GM21529 (cell line): ENCODE measurements around the gene ERP29.
"Not testable (repeated sequence)": the region's sequence is repeated elsewhere in the genome, so short reads cannot be mapped to it uniquely, and the experiment has no call there.

Experiments used
- ATAC-seq: cut with Tn5 transposase; IDR thresholded peaks from one replicate; pipeline ENCODE4 v1.9.1; 2021; ENCODE audit not compliant: unreplicated experiment

ERP29 gene

GRCh38 chr12:112035219-112035785, 22.1 kb downstream of the ERP29 start:
- ATAC-seq, result no peak

- ATAC-seq, result not testable (repeated sequence)
Observed at GRCh38 chr12:112036614-112037013, 23.4 kb downstream of the ERP29 start.

DNA sequence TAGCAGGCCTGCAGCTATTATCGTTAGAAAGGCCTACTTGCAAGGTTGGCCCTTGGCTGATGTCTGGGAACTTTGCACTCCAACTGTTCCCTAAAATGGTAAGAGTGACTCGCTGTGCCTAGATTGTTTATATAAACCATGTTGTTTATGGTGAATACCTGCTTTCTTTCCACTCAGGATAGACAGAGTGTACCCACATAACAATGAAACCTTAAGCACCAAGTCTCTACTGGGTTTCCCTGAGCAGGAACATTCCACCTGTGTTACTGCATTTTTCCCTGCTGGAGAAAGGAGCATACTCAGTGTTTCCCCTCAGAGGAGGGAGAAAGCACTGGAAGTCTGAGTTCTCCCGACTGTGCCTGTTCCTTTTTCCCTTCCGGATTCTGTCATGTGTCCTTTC, 32.8 kb downstream of the ERP29 start:
- ATAC-seq, result no peak

DNA sequence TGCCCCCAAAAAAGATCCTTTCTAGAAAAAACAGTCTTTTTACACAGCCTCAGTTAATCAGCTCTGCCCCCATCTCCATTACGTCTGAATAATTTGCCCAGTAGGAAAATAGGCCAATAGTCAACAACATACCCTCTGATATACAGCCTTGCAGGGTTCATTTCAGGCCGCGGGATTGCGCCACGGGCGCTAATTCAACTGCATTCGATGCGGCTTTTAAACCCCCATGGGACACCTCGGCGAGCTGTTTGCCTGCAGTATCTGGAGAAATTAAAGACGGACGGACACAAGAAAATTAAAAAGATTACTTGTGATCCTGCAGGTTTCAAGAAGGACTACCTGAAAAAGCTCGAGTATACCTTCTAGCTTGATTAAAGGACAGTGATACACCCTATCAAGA, 36.1 kb downstream of the ERP29 start:
- ATAC-seq, result no peak

DNA sequence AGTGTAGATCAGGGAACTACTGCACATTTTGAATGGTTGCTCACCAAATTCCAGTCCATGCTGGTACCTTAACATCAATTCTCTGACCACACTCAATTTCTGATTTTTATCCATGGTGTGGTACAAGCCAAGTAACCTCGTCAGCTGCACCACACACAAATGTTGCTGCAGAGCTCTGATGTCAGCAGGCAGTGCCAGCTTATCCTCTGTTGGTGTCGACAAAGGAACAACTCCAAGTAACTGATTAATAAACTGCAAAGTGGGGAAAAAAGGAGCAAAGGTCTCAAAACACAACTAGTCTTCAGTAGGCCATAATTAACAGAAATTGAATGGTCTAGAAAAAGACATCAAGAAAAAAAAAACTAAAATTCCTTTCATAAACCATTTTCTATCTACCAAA, 47.9 kb downstream of the ERP29 start:
- ATAC-seq, result no peak

DNA sequence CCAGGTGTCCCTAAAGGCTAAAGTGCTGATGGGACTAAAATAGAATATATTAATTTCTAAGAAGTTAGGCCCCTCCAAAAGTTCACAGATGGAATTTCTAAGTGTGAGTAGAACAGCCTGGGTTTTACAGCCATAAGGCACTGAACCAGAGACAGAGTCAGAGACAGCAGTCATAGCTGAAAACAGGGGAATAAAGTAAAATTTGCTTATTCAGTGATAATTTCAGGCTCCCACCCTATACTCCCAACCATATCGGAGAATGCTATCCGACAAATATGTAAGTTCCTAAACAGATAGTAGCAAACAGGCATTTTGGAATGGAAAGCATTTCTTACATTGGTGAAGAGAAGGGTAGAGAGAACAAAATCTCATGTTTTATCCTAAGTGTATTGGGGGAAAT, 50.0 kb downstream of the ERP29 start:
- no peak for ATAC-seq

GRCh38 chr12:112066566-112066965, 53.3 kb downstream of the ERP29 start:
- ATAC-seq, result no peak
